Lower leg skin (tissue), 4 donors: ENCODE data around the gene ISX. TPM values are rescaled to one million over a fixed set of nuclear protein-coding genes. Genes with fewer than 3 reads are reported as not detected.

Source experiments
- DNase-seq, 2 donors: peaks; one replicate each; pipeline ENCODE4 v3.0.0-alpha.2; 2019; ENCODE audit warnings: low spot score in 2 of 2
- H3K4me3 ChIP-seq: fragments of 200-600 bp; sonication (generic); 2 replicates; pipeline ENCODE4 v1.5.1; 2017; ENCODE audit warnings: mild to moderate bottlenecking, low read depth; ENCODE audit not compliant: poor library complexity, severe bottlenecking
- POLR2A ChIP-seq, 2 donors: fragments of 450-650 bp; IDR thresholded peaks; one replicate each; pipeline ENCODE4 v1.6.1; 2016 to 2017; ENCODE audit warnings: antibody characterized with exemption in 2 of 2, mild to moderate bottlenecking in 1 of 2, moderate library complexity in 1 of 2
- WGBS, 2 donors: methylation state at CpG; one replicate each; pipeline ENCODE4 v1.1.5; 2018; 5-methylcytosine and 5-hydroxymethylcytosine counted together
- intact Hi-C: fragments of 100-400 bp; cut with DNase I; formaldehyde crosslinking; loops from one replicate; pipeline ENCODE4 v1.15.0; 2023; ENCODE audit warnings: low total_unique reads
- total RNA-seq, 4 donors: library from RNA; depleted of rRNA; stranded (reverse); fragments of >200 nt; gene quantifications; one replicate each; pipeline ENCODE4 v1.1.0, GENCODE V29; 2016
- TF ChIP-seq, protein P1 (sequence below), 3 donors: fragments of 450-650 bp; IDR thresholded peaks; one replicate each; pipeline ENCODE4 v1.5.1; 2016; ENCODE audit warnings: antibody characterized with exemption in 3 of 3, mild to moderate bottlenecking in 3 of 3, moderate library complexity in 2 of 3

Gene ISX
- total RNA-seq, 4 donors from 2014 or later: 0.13 to 0.15 TPM; not detected in 2

DNA sequence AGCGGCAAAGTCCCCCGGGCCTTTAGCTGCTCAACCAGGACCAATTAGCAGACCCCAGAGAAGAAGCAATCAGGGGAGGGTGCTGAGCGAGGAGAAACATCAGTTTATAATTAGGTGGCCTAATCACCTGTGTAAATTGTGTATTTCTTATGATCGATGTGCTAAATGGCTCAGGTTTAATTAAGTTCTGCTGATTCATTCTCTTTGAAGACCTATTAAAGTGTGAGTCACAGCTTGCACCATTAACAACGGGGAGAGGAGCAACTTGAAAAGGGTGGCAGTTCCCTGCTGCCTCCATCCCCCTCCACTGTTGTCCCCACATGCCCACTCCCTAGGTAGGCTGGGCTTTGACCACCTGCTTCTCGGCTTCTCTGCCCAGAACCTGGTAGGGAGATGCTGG is 10.7 kb downstream of the ISX start:
- 60 to 61% methylated on average over 6 of the region's 6 CpGs for WGBS, 2 donors
- TF ChIP-seq POLR2A (IDR thresholded peaks at IDR 0.05): no peak
- TF ChIP-seq, protein P1, sequence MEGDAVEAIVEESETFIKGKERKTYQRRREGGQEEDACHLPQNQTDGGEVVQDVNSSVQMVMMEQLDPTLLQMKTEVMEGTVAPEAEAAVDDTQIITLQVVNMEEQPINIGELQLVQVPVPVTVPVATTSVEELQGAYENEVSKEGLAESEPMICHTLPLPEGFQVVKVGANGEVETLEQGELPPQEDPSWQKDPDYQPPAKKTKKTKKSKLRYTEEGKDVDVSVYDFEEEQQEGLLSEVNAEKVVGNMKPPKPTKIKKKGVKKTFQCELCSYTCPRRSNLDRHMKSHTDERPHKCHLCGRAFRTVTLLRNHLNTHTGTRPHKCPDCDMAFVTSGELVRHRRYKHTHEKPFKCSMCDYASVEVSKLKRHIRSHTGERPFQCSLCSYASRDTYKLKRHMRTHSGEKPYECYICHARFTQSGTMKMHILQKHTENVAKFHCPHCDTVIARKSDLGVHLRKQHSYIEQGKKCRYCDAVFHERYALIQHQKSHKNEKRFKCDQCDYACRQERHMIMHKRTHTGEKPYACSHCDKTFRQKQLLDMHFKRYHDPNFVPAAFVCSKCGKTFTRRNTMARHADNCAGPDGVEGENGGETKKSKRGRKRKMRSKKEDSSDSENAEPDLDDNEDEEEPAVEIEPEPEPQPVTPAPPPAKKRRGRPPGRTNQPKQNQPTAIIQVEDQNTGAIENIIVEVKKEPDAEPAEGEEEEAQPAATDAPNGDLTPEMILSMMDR (IDR thresholded peaks at IDR 0.05): no peak
- peak in 1 of 2 donors; percentile 60 for DNase-seq
- intact Hi-C loops: no loop called here
- no peak overlapping the region for H3K4me3 ChIP-seq

DNA sequence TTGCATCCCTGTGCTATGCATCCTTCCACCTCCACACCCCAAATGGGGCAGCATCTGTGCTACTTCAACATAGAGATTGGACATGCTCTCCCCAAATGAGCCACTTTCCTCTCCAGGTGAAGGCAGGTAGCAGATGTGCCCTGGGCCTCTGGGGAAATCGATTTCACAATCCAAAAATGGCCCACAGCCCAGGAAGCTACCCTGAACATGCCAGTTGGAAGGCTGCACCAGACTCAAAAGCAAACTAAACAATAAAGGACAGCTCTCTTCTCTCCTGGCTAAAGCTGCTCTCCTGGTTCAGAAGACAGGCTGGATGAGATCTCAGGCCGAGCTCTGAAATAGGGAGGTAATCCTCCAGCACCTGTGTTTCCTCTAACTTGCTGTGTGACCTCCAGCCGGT is 19.7 kb downstream of the ISX start:
- 47 to 51% methylated on average over 3 of the region's 3 CpGs for WGBS, 2 donors

DNA sequence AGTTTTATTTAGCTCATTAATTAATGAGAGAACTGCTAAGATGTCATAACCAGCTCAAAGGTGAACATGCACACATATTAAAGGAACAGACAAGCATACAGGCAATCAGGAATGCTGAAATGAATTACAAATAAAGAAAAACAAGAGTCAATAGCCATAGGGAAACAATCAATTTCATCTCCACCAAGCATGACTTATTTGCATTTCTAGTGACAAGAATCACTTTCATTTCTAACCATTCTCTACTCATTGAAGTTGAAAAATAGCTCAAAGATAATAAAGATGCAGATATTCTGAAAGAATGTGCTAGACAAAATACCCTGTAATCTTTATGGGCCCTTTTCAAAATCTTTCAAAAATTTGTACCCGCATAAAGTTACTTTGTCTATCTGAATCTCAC is 23.2 kb downstream of the ISX start:
- WGBS, 2 donors: 95 to 98% methylated on average over 1 of the region's 1 CpG
- TF ChIP-seq, protein P1 (IDR thresholded peaks at IDR 0.05): no peak
- no peak for TF ChIP-seq POLR2A (IDR thresholded peaks at IDR 0.05)
- no peak for DNase-seq
- intact Hi-C loops: no loop called here
- no peak overlapping the region for H3K4me3 ChIP-seq

More for the DNA sequence above, 19.7 kb downstream of the ISX start:
- intact Hi-C loops: no loop called here
- H3K4me3 ChIP-seq: no peak overlapping the region
- no peak for DNase-seq
- TF ChIP-seq, protein P1 (IDR thresholded peaks at IDR 0.05): no peak
- TF ChIP-seq POLR2A (IDR thresholded peaks at IDR 0.05): no peak

DNA sequence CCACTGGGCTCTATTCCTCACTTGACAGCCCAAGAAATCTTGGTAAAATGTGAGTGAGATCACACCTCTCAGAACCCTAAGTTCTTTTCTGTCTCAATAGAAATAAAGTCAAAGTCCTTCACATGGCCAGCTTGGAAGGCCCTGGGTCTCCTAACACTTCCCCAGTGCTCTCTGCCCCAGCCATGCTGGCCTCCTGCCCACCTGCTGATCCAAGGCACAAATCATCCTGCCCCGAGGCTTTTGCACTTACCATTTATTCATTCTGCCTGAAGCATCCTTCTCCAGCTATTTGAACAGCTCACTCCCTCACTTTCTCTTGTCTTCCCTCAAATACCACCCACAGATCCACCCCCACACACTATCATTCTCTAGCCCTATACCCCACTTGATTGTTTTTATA is 26.4 kb downstream of the ISX start:
- no peak overlapping the region for H3K4me3 ChIP-seq
- TF ChIP-seq POLR2A (IDR thresholded peaks at IDR 0.05): no peak
- TF ChIP-seq, protein P1 (IDR thresholded peaks at IDR 0.05): no peak
- DNase-seq: peak in 1 of 2 donors; percentile 59
- intact Hi-C loops: no loop called here
- WGBS, 2 donors: 48 to 50% methylated on average over 1 of the region's 1 CpG

DNA sequence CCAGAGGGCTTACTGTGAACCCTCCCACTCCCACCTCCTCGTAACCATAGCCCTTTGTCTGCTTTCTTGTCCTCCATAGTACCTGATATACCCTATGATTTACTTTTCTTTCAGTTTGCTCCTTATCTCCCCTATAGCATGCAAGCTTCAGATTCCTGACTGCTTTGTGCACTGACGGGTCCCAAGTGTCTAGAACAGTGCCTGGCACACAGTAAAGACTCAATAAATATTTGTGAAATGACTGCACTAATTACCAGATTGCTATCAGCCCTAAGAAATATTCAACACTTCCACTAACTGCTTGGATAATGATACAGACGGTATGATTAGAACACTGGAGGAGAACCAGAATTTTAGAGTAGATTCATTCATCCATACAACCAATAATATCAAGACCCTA is 33.0 kb downstream of the ISX start:
- H3K4me3 ChIP-seq: no peak overlapping the region
- 53 to 55% methylated on average over 3 of the region's 3 CpGs for WGBS, 2 donors
- no peak for TF ChIP-seq POLR2A (IDR thresholded peaks at IDR 0.05)
- peak in 1 of 2 donors; percentile 20 for DNase-seq
- intact Hi-C loops: no loop called here

DNA sequence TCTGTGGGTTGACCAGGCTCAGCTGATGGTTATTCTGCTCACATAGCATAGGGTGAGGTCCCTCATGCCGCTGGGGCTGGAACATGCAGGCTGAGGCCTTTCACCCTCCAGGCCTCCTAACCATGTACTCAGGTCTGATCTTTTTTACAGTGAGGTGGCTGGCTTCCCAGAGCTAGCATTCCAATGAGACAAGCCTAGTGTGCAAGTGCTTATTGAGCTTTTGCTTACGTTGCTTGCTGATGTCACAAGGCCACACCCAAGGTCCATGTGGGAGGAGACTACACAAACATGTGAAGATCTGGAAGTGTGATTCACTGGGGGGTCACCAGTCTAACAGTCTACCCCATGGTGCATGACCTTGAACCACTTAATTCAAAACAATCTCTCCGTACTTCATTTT is 33.9 kb downstream of the ISX start:
- 83 to 89% methylated on average over 3 of the region's 3 CpGs for WGBS, 2 donors
- intact Hi-C loops: no loop called here
- TF ChIP-seq, protein P1 (IDR thresholded peaks at IDR 0.05): no peak
- no peak for TF ChIP-seq POLR2A (IDR thresholded peaks at IDR 0.05)
- peak in 1 of 2 donors; percentile 29 for DNase-seq
- H3K4me3 ChIP-seq: no peak overlapping the region
